Stimulated activated CD4-positive, alpha-beta T cell treated with anti-CD3 and anti-CD28 coated beads, TNF-alpha, amount 100 ng/mL, for 24 hours (primary cell): ENCODE results near the gene FRMPD4.

Experiments used
- DNase-seq, 3 experiments: peaks; one replicate each; pipeline ENCODE4 v3.0.0-alpha.2; 2020; ENCODE audit warnings: low read depth in 3 of 3

FRMPD4 gene

DNA sequence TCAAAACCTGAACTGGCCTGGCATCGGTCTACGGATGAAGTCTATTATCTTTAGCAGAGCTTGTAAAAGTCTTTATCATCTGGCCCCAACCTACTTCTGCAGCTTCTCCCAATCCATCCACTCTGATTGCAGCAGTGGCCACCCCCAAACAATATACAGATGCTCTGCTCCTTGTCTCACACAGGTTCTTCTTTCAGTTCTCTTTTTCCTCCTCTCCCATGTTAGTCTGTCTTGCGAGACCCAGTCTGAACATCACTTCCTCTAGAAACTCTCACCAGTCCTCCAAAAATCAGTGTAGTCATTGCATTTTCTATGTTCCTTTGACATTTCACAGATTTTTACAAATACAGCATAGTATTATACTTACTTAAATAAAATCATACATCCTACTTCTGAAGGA, 163.0 kb downstream of the FRMPD4 start:
- no peak for DNase-seq

DNA sequence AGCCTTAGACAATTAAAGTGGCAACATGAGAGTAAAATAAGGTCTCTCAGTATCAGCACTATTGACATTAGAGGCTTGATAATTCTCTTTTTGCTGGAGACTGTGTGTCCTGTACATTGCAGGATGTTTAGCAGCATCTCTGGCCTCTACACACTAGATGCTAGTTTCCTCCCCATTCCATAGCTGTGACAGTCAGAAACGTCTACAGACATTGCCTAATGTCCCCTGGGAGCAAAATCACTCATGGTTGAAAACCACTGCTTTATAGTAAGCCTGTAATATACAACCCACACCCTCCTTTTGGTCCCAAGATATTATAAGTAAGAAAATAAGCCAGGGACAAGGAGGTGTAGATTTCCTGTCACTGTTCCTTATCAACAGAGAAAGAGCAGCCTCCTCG, 166.0 kb downstream of the FRMPD4 start:
- no peak for DNase-seq

DNA sequence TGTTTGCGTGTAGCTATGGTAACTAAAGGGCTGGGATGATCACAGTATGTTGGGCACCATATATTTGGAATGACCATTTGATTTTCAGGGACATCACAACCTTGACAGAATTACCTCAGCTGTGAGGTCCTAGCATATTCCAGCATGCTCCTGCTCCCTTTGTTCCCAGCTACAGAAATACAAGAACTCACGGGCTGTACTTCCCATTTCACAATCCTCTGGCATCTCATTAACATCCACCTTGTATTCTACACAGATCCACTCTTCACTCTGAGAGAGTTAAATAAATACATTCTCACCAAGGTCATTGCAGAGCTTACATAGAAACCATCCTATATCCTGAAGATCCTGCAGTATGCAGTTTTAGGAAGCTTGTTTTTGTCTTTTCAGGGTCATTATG, 169.7 kb downstream of the FRMPD4 start:
- DNase-seq, result no peak

DNA sequence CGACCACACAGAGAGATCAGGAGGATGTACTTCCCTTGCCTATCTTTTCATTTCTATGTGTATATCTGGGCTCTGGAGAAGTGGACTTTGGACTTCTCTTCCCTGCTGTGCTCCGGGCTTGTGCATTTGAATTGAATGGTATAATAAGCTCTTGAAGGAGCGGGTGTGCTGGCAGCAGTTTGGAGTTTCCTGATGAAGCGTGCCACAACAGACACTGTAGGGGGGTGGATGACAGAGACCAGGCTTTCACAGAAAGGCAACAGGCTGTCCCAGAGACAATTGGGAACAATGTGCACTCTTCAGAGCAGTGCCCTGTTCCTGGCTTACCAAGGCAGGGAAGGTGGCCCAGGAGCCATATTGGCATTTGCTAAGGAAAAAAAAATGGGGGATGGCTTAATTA, 170.1 kb downstream of the FRMPD4 start:
- no peak for DNase-seq

DNA sequence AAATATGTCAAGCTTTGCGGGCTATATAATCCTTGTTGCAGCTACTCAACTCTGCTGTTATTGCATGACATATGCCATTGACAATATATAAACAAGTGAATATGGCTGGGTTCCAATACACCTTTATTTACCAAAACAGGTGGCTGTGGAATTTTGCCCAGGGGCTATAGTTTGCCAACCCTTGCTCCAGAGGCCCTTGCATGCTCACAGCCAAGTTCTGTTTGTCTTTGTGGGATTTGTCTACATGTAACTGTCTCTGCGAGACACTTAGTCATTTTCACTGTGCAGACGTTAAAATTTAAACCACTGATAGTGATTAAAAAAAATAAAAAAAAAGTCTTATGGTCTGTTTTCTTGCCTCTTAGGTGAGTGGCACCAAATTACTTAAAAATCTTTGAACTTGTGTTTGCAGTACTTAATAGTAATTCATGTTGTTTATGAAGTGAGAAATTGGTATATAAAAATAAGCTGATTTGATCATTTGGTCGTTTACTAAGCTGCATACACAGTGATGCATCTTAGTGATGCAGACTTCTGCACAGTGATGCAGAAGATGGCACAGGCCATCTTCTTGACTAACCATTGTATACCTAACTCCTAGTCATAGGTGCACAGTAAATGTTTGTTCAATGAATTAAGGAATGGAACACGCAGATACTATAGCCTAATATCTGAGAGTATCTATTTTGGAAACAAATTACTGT, 170.9 kb downstream of the FRMPD4 start:
- no peak for DNase-seq

DNA sequence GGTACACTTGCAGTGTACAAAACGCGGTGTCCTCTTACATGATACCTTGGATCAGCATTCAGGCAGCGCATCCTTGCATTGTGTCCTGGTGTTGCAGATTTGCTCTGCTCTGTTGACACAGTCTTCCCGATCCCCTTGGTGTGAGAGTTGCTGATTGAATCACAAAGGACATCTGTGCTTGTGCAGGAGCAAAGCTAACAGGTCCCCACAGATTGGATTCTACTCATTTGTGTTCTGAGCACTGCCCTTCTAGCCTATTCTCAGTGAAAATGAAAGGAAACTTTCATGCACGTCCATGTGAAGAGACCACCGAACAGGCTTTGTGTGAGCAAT, 171.4 kb downstream of the FRMPD4 start:
- no peak for DNase-seq

DNA sequence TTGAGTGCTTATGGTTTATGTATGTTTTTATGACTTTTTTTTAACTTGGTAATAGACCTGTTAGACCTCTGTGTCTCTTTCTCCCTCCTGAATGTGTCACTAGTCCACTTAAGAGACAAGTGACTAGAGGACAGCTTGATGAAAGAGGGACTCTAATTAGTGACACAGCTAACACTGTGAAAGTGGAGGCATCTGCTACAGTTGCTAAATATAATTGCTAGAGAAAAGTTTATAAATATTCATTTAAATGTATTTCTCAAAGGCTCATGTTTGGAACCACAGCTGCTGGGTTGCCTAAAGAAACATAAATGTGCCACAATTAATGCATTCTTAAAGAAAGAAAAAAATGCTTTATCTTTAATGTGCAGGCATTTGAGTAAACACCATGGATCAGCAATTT, 176.4 kb downstream of the FRMPD4 start:
- no peak for DNase-seq

DNA sequence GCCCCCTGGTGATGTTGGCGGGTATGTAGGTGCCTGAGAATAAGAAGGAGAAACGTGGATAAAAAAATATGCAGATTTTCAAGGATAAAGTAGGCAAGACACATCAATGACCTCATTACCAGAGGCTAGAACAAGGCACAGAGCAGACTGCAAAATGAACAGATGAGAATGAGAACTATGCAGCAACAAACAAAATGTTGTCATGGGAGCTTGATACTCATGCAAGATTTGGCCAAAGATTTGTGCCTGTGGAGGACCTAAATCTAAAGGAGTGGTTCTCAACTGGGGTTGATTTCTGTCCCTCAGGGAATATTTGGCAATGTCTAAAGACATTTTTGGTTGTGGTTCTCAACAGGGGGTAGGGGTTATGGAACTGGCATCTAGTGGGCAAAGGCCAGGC, 177.3 kb downstream of the FRMPD4 start:
- DNase-seq, result no peak

DNA sequence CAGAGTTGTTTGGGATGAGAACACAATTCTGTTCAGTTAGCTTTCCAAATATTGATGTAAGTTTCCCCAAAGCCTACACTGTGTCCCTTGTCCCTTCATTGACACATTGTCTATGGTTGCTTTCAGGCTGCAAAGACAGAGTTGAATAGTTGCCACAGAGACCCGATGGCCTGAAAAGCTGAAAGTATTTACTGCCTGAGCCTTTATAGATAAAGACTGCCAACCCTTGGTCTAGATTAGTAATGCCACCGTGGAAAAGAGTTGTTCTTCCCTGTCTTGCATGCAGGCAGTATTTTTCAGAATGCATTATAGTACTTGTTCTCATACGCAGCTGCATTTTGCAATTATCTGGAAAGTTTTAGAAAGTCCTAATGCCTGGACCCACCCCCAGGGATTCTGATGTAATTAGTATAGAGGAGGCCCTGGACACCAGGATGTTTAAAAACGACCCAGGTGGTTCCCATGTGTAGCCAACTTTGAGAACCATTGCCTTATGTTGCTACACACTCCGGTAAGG, 180.8 kb downstream of the FRMPD4 start:
- no peak for DNase-seq

DNA sequence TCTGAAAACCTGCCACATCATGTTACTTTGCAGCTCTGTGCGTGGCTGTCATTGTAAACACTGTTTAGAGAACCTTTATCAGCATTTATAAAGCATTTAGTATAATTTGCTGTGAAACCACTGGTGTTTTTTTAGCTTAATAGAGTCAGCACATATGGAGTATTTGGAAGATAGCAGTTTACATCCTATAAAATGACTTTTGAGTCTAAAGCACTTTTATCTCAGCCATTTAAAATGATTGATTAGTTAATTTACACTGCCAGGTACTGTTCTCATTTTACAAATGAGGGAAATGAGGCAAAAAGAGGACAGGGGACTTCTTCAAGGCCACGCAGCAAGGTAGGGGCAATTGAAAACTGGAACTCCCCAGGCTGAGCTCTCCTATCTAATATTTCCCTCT, 181.7 kb downstream of the FRMPD4 start:
- no peak for DNase-seq

DNA sequence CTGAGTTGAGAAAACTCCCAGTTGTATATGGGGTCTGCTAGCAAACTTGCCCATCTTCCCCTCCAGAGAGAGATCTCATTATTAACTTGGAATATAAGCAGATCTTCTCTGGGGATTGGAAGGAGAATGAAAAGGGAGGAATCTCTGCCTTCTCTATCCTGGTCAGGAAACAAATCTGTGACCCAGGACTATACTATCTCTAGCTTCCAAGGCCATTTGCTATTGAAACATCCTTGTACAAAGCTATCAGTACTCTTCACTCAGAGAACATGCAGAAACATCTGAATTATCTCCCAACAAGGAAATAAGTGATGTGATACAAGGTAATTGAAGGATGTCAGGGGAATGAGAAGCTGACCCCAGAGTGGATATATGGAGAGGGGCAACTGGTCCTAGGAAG, 183.8 kb downstream of the FRMPD4 start:
- no peak for DNase-seq

DNA sequence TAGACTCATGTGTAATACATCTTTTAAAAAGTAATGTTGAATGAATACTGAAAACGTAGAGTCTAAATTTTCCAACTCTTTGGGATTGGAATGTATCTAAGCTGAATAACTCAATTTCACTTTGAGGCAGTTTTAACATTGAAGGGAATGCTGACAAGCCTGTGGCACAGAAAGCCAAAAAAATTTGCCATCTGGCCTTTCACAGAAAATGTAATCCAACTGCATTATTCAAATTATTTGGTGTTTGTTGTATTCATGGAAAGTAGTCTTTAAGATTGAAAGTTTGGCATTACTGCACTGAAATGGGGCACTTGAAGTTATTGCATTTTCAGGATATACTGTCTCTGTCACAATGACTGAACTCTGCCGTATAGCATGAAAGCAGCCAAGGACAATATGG, 186.9 kb downstream of the FRMPD4 start:
- no peak for DNase-seq

DNA sequence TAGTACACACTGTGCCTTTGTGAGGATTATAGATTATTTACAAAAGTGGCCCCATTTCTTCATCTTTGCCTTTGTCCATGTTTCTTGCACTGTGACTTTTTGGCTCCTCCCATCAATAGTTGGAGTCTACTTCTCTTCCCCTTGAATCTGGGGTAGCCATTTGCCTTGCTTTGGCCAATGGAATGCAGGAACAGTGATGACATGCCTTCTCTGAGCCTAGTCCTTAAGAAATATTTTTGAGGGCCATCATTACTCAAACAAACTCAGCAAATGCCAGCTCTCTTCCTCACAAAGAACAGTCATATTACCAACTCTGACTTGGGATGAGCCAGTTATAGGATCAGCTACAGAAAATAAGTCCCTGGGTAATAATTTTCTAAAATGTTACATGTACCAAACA, 189.6 kb downstream of the FRMPD4 start:
- no peak for DNase-seq

DNA sequence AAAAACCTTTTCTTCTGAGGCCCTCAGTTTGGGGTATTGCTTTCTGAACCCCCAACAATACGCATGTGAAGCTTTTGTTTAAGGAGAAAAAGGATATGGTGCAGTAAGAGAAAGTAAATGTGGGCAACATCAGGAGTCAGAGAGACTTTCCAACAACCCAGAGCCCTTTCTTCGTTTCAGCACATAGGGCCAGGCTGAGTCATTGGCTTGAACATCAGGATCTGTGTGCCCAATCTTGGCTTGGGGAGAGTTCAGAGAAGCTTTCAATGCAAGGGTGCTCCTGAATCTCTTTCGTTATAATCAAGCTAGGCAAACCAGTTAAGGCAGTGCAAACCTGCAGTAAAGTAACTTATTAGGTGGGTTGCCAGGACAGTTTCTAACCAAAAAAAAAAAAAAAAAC, 191.2 kb downstream of the FRMPD4 start:
- no peak for DNase-seq

DNA sequence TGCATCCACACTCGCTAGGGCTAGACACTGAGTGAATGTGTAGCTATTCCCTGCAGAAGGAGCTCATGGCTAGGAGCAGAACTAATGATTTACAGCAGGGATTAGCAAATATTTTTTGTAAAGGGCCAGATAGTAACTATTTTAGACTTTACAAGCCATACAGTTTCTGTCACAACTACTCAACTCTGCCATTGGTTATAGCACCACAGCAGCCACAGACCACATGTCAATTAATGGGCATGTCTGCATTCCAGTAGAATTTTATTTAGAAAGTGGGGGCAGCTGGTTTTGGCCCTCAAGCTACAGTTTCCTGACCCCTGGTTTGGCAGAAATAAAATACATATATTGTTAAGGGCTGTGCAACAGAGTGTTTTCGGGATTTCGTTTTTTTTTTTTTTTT, 192.6 kb downstream of the FRMPD4 start:
- no peak for DNase-seq

DNA sequence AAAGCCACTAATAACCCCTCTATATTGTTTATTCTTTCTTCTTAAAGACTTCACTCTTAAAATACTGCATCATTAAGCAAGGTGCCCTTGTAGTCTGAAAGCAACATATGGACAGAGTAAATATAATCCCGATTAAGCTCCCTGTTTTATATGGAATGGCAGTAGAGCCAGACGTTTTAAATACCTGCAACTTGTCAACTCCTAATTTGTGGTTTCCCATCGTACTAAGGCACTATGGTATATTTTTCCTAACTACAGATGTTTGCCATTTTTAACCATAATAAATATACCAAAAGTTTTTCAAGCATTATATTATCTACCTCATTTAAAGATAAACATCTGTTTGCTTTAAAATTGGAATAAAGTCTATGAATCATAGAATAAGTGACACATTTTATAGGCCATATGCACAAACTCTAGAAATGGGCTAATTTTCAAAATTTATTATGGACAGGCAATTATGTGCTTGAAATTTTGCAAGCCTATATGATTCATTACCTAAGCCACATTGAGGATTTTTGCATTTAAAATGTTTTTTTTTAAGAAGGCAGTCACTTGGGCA, 194.6 kb downstream of the FRMPD4 start:
- no peak for DNase-seq

DNA sequence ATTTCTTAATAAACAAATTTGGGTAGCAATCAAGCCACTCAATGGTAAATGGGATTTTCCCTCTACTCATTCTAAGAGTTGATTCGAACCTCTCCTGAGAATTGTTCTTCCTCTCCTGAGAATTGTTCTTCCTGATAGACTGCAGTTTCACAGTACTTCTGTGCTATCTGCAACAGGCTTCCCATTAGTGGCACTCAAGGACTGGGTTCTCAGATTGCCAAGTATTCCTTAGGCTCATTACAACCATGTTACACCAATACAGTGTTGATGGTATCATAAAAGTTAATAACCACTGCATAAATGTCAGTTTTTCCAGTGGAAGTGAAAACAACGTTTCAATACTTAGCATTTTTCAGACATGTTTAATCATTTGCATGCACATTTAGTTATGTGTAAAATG, 201.6 kb downstream of the FRMPD4 start:
- DNase-seq, result no peak

DNA sequence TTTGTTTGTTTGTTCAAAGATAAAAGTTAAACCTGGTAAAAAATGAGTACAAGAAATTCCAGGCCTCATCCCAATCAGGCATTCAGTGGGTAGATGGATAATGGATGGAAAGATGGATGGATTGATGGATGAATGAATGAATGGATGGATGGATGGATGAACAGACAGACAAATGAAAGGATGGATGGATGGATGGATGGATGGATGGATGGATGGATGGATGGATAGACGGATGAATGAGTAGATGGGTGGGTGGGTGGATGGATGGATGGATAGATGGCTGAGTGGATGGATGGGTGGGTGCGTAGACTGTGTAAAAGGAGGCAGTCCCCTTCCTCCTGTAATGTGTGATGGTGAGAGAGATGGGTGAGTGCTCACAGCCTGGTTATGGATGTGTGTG, 206.7 kb downstream of the FRMPD4 start:
- DNase-seq, result no peak

DNA sequence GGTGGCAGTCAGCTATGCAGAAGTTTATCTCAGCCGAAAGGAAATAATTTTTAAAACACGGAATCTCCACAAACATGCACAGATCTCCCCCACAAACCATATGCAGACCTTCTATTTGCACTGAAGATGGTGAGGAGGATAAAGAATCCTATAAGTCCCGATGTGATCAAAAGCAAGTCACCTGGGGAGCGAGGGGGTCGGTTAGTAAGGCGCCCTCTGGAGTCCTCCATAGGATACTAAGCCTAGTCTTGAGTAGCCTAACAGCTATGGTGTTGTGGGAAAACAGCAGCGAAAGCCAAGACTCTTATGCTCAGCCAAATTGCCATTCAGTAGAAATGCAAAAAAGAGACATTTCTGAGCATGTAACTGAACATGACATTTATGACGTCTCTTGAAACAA, 210.9 kb downstream of the FRMPD4 start:
- no peak for DNase-seq

DNA sequence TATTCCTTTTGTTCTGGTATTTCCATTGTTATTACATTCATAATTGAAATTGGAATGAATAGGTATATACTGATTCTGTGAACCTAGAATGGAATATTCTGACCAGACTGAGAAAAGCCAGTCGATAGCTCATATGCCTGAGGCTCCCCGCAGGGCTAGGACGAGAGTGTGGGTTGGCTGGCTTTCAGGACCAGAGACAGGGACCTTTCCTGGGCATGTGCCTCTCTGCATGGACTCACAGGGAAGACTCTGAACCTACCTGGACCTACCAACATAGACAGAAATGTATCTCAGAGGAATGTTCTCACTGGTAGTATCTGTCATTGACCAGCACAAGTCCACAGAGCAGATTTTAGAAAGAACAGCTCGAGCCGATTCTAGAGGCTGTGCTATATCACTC, 214.6 kb downstream of the FRMPD4 start:
- no peak for DNase-seq

DNA sequence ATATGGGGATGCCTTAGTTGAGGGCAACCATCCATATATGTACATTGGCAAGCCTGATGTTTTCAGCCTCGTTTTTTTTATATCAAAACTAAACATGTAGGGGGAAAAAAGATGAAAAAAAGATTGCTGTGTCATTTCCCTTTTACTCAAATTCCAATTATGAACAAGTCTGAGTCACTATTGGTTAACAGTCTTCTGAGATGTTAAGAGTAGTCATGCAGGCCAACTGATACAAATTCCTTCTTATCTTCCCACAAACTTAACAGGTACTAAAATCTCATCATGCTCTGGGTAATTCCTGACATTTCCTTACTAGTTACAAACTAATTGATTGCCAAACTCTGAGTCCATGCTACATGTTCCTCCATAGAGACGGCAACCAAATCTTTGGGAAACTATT, 222.1 kb downstream of the FRMPD4 start:
- DNase-seq, result no peak

DNA sequence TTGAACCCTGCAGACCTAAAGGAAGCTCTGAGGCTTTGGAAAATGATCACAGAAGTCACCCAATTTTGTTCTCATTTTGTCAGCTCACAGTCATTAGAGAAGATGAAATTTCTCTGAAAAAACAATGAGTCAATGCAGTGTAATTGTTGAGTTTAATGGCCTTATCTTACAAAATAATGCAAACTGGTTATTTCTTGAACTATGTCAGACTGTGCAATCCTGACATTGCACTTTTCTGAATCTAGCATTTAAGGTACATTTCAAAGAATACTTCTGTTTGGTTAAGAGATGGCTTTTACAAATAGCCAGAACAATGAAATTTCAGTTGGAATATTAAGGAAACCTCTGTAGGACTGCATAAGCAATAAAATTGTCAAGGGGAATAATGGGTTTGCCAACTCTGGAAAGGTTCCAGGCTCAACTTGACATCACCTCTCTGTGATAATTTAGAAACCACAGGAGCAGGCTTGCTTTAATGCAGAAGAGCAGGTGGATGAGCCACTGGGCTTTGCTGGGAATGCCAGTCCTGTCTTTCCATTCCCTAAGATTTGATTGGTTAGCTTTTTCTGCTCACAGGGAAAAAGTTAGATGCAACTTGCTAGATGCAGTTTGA, 222.8 kb downstream of the FRMPD4 start:
- DNase-seq, result no peak

DNA sequence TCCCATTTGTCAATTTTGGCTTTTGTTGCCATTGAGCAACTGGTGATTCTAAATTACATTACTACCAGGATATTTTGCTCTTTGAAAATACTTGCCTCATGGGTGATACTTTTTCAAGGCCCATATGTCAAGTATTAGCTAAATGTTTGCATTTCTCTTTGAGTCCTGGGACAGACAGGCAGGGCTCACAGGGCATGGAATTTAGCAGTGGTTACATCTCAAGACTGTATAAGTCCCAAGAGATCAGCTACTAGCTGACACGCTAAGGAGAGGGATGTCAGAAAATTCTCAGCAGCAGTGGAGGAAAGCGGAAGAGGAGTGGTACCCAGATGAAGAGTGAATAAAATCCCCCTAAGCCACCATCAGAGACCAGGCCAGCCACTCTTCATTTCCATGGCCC, 224.9 kb downstream of the FRMPD4 start:
- DNase-seq, result no peak

DNA sequence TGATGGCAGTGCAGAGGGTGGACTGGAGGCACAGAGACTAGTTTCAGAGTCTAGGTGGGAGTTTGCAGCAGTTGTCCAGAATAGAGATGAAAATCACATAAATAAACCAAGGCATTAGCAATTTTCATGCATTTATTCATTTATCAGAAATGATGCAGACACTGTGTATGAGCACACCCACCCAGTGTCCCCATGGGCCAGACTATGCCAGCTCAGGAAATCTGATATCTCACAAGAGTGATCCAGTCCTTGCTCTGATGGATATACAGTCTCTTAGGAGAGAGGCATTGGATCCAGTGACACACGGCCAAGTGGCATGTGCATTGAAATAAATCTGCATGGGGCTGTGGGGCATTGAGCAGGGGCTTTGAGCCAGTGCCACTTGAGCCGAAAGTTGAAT, 228.2 kb downstream of the FRMPD4 start:
- DNase-seq, result no peak
